BLaER1 treated with 17β-estradiol and CSF1 and Interleukin-3, amounts not matched to agents 10 nM and 100 nM (cell line): ENCODE results near the gene FHOD3.

Experiments
- H3K27ac ChIP-seq, 11 experiments: shearing (Covaris generic); formaldehyde crosslinking; 2 replicates each; pipeline ENCODE4 v1.8.1; 2022
- H3K27me3 ChIP-seq, 11 experiments: shearing (Covaris generic); formaldehyde crosslinking; 2 replicates each; pipeline ENCODE4 v1.8.1; 2022
- H3K36me3 ChIP-seq, 11 experiments: shearing (Covaris generic); formaldehyde crosslinking; 2 replicates each; pipeline ENCODE4 v1.8.1; 2022
- H3K4me1 ChIP-seq, 10 experiments: shearing (Covaris generic); formaldehyde crosslinking; 2 replicates each; pipeline ENCODE4 v1.8.1; 2022
- H3K4me2 ChIP-seq, 11 experiments: shearing (Covaris generic); formaldehyde crosslinking; 2 replicates each; pipeline ENCODE4 v1.8.1; 2022
- H3K4me3 ChIP-seq, 10 experiments: shearing (Covaris generic); formaldehyde crosslinking; 2 replicates each; pipeline ENCODE4 v1.8.1; 2022
- H3K9ac ChIP-seq, 11 experiments: shearing (Covaris generic); formaldehyde crosslinking; 2 replicates each; pipeline ENCODE4 v1.8.1; 2022
- H3K9me3 ChIP-seq, 11 experiments: shearing (Covaris generic); formaldehyde crosslinking; replicated peaks in 1 of 11; 2 replicates each; pipeline ENCODE4 v1.8.1; 2022
- H4K20me1 ChIP-seq, 11 experiments: shearing (Covaris generic); formaldehyde crosslinking; 2 replicates each; pipeline ENCODE4 v1.8.1; 2022
- Cebpa-rat ChIP-seq, 11 experiments: shearing (Covaris generic); IDR thresholded peaks; 2 replicates each; pipeline ENCODE4 v1.8.1; 2022

Gene FHOD3

GRCh38 chr18:36427369-36427768 lies 129.9 kb downstream of the FHOD3 start:
- H3K27ac ChIP-seq: no peak overlapping the region
- H3K4me3 ChIP-seq: no peak overlapping the region
- no peaks in the 10 kb centered on the region for H3K36me3 ChIP-seq
- TF ChIP-seq Cebpa-rat (IDR thresholded peaks at IDR 0.05): no peak
- no peak overlapping the region for H3K4me2 ChIP-seq
- H4K20me1 ChIP-seq: no peaks in the 10 kb centered on the region
- no peak overlapping the region for H3K9ac ChIP-seq
- no peaks in the 10 kb centered on the region for H3K27me3 ChIP-seq
- no peaks in the 10 kb centered on the region for H3K9me3 ChIP-seq
- no peaks in the 10 kb centered on the region for H3K4me1 ChIP-seq

- Histone ChIP-seq H3K36me3 (no peaks in the 10 kb centered on the region), H4K20me1 (no peaks in the 10 kb centered on the region), H3K4me2 (no peak overlapping the region), H3K27me3 (no peaks in the 10 kb centered on the region), H3K27ac (no peak overlapping the region), H3K4me1 (no peaks in the 10 kb centered on the region), H3K9ac (no peak overlapping the region), H3K9me3 (no peaks in the 10 kb centered on the region), H3K4me3 (no peak overlapping the region)
- no peak for TF ChIP-seq Cebpa-rat (IDR thresholded peaks at IDR 0.05)
Observed at GRCh38 chr18:36427831-36428230, 130.3 kb downstream of the FHOD3 start.

DNA sequence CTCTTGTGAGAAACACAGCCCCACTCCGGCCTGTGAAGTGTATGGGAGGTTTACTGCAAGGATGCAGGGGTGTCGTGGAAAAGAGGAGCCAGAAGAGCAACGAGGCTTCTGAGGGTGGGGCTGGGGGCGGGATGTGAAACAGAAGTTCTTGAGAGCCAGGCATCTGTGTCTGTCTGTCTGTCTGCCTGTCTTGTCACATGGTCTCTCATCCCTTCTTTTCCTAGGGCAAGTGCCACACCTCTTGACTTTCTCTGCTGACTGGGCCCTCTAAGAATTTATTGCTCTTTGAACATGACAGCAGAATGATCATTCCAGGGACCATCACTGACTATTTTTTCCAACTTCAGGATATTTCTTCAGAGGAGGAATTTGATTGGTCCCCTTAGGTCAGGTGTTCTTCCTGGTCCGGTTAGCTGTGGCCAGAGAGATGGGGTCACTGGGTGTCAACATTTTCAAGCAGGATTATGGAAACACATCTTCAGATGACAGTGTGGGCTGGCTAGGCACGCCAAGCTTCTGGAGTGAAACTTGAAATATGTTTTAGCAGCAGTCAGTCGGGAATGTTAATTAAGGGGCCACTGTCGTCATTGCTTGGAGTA lies 131.0 kb downstream of the FHOD3 start:
- Histone ChIP-seq H3K36me3 (no peaks in the 10 kb centered on the region), H3K27me3 (no peaks in the 10 kb centered on the region), H3K4me2 (no peak overlapping the region), H3K9me3 (no peaks in the 10 kb centered on the region), H3K4me3 (no peak overlapping the region), H3K27ac (no peak overlapping the region), H3K4me1 (no peaks in the 10 kb centered on the region), H3K9ac (no peak overlapping the region), H4K20me1 (no peaks in the 10 kb centered on the region)
- no peak for TF ChIP-seq Cebpa-rat (IDR thresholded peaks at IDR 0.05)

GRCh38 chr18:36432880-36433555 lies 135.5 kb downstream of the FHOD3 start:
- no peak for TF ChIP-seq Cebpa-rat (IDR thresholded peaks at IDR 0.05)
- Histone ChIP-seq H3K4me2 (no peak overlapping the region), H3K36me3 (no peaks in the 10 kb centered on the region)

GRCh38 chr18:36436387-36436786 lies 138.9 kb downstream of the FHOD3 start:
- Histone ChIP-seq H3K9me3 (no peaks in the 10 kb centered on the region), H3K4me1 (peaks cover 0 to 12% (median 7%) of the 10 kb centered on the region in 10 experiments; a peak in 11 of 20 replicates), H4K20me1 (no peaks in the 10 kb centered on the region), H3K36me3 (no peaks in the 10 kb centered on the region), H3K9ac (no peak overlapping the region), H3K4me2 (no peak overlapping the region), H3K27ac (no peak overlapping the region), H3K4me3 (no peak overlapping the region), H3K27me3 (no peaks in the 10 kb centered on the region)
- TF ChIP-seq Cebpa-rat (IDR thresholded peaks at IDR 0.05): no peak

More at GRCh38 chr18:36432880-36433555, 135.5 kb downstream of the FHOD3 start:
- H3K9me3 ChIP-seq: no peaks in the 10 kb centered on the region
- H3K27ac ChIP-seq: no peak overlapping the region
- no peak overlapping the region for H3K9ac ChIP-seq
- H3K4me1 ChIP-seq: no peaks in the 10 kb centered on the region
- H3K4me3 ChIP-seq: no peak overlapping the region
- H4K20me1 ChIP-seq: no peaks in the 10 kb centered on the region
- H3K27me3 ChIP-seq: no peaks in the 10 kb centered on the region

- Histone ChIP-seq H3K4me2 (peak overlapping the region in 8 of 11 experiments; percentile 29 to 61 (median 38); a peak in 11 of 22 replicates), H3K4me1 (peaks cover 0 to 12% (median 7%) of the 10 kb centered on the region in 10 experiments; a peak in 12 of 20 replicates), H3K9me3 (no peaks in the 10 kb centered on the region), H3K4me3 (no peak overlapping the region), H3K9ac (no peak overlapping the region), H4K20me1 (no peaks in the 10 kb centered on the region), H3K27ac (no peak overlapping the region), H3K36me3 (no peaks in the 10 kb centered on the region), H3K27me3 (no peaks in the 10 kb centered on the region)
- TF ChIP-seq Cebpa-rat (IDR thresholded peaks at IDR 0.05): no peak
Observed at GRCh38 chr18:36440614-36441013, 143.1 kb downstream of the FHOD3 start.

- Histone ChIP-seq H3K9me3 (no peaks in the 10 kb centered on the region), H3K4me3 (no peak overlapping the region), H3K4me2 (no peak overlapping the region), H3K36me3 (no peaks in the 10 kb centered on the region), H3K27me3 (no peaks in the 10 kb centered on the region), H3K9ac (no peak overlapping the region), H3K27ac (no peak overlapping the region), H4K20me1 (no peaks in the 10 kb centered on the region), H3K4me1 (peaks cover 0 to 12% (median 7%) of the 10 kb centered on the region in 10 experiments; a peak in 12 of 20 replicates)
- TF ChIP-seq Cebpa-rat (IDR thresholded peaks at IDR 0.05): no peak
Observed at GRCh38 chr18:36441426-36442240, 144.1 kb downstream of the FHOD3 start.

DNA sequence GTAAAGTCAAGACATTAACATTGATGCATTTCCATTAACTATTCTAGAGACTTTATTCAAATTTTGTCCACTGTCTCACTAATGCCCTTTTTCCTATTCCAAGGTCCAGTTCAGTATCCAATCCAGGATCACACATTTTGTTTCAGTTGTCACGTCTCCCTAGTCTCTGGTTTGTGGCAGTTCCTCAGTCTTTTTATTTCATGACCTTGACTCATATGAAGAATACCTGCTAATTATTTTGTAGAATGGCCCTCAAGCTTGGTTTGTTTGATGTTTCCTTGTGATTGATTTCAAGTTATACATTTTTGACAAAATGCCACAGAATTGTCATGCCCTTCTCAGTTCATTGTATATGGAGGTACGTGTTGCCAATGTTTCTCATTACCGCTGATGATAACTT lies 145.2 kb downstream of the FHOD3 start:
- Histone ChIP-seq H3K4me1 (peaks cover 0 to 14% (median 8%) of the 10 kb centered on the region in 10 experiments; a peak in 14 of 20 replicates), H3K4me3 (no peak overlapping the region), H3K9me3 (no peaks in the 10 kb centered on the region), H3K9ac (no peak overlapping the region), H3K27ac (no peak overlapping the region), H4K20me1 (no peaks in the 10 kb centered on the region), H3K36me3 (no peaks in the 10 kb centered on the region), H3K4me2 (no peak overlapping the region), H3K27me3 (no peaks in the 10 kb centered on the region)
- no peak for TF ChIP-seq Cebpa-rat (IDR thresholded peaks at IDR 0.05)

DNA sequence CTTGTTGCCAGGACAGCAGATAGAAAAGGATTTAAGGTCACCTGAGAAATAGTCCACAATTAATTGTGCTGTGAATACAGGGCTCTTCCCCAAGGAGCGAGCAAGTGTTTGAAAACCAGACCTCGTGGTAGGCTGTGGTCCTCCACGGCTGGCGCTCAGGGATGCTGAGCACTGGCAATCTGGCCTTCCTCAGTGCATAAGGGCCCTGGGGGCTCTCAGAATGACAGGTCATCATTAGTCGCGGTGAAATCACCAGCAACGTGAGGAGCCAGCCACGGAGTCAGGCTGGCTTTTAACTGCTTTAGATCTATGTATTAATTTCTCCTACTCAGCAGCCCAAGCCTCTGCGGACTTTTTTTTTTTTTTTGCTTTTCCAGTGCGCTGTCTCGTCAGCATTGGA lies 148.5 kb downstream of the FHOD3 start:
- no peak overlapping the region for H3K27ac ChIP-seq
- no peaks in the 10 kb centered on the region for H3K27me3 ChIP-seq
- H3K4me1 ChIP-seq: peaks cover 0 to 24% (median 15%) of the 10 kb centered on the region in 10 experiments; a peak in 18 of 20 replicates
- no peaks in the 10 kb centered on the region; a peak in 1 of 22 replicates for H4K20me1 ChIP-seq
- no peak for TF ChIP-seq Cebpa-rat (IDR thresholded peaks at IDR 0.05)
- no peak overlapping the region for H3K4me3 ChIP-seq
- no peaks in the 10 kb centered on the region for H3K9me3 ChIP-seq
- H3K36me3 ChIP-seq: no peaks in the 10 kb centered on the region
- H3K4me2 ChIP-seq: no peak overlapping the region
- H3K9ac ChIP-seq: no peak overlapping the region
